HG03565 (cell line): ENCODE results near the gene INPP5D.

ENCODE experiments used
- ATAC-seq: cut with Tn5 transposase; IDR thresholded peaks from one replicate; pipeline ENCODE4 v1.9.1; 2021; ENCODE audit warnings: mild to moderate bottlenecking, moderate library complexity; ENCODE audit not compliant: unreplicated experiment

The INPP5D gene

GRCh38 chr2:233251306-233252116 lies 191.4 kb downstream of the INPP5D start, which contains the start of gene ATG16L1:
ATG16L1 (plus strand) TSS chr2:233251673; CDS start chr2:233251828, 155 bp downstream.
- peak; percentile 85 for ATAC-seq

- ATAC-seq = no peak
Measured at GRCh38 chr2:233252227-233252626, 192.1 kb downstream of the INPP5D start.

GRCh38 chr2:233255151-233255550 lies 195.0 kb downstream of the INPP5D start:
- no peak for ATAC-seq

- ATAC-seq = no peak
Measured at GRCh38 chr2:233256048-233256447, 195.9 kb downstream of the INPP5D start.
